Measurements from ENCODE around the gene MLH1.

GRCh38 chr3:37064747-37065146 is 71.4 kb downstream of the MLH1 start:
- TF ChIP-seq CTCF (IDR thresholded peaks at IDR 0.05) (no peak), POLR2AphosphoS5 (IDR thresholded peaks at IDR 0.05; ENCODE audit: low read depth, low read length) (no peak), TCF7L2 (IDR thresholded peaks at IDR 0.05; ENCODE audit: low read depth, low read length) (no peak)
